NOMO-1 (cell line): Measurements from ENCODE around the gene PRKCH.

ENCODE experiments used
- DNase-seq, 2 experiments: peaks; one replicate each; lab custom pipeline; 2025; ENCODE audit not compliant: unreplicated experiment in 2 of 2; lab: John Stamatoyannopoulos, UW

Gene PRKCH

GRCh38 chr14:61540931-61541330, 219.6 kb downstream of the PRKCH start:
- DNase-seq, result no peak

- DNase-seq, result no peak
Measured at GRCh38 chr14:61542848-61543790, 221.7 kb downstream of the PRKCH start.

- no peak for DNase-seq
Measured at GRCh38 chr14:61543946-61544345, 222.6 kb downstream of the PRKCH start.

GRCh38 chr14:61544448-61545330, 223.3 kb downstream of the PRKCH start:
- no peak for DNase-seq

- DNase-seq, result no peak
Measured at GRCh38 chr14:61545726-61546455, 224.5 kb downstream of the PRKCH start.

GRCh38 chr14:61547186-61548069, 226.0 kb downstream of the PRKCH start:
- peak in 1 of 2 experiments; percentile 4 for DNase-seq

GRCh38 chr14:61549425-61549824, 228.0 kb downstream of the PRKCH start:
- no peak for DNase-seq

GRCh38 chr14:61551384-61551783, 230.0 kb downstream of the PRKCH start:
- no peak for DNase-seq

- no peak for DNase-seq
Measured at GRCh38 chr14:61552241-61552640, 230.9 kb downstream of the PRKCH start.

GRCh38 chr14:61553730-61554641, 232.6 kb downstream of the PRKCH start:
- DNase-seq, result no peak

- DNase-seq, result no peak
Measured at GRCh38 chr14:61555056-61555838, 233.9 kb downstream of the PRKCH start.

- DNase-seq, result no peak
Measured at GRCh38 chr14:61556455-61556854, 235.1 kb downstream of the PRKCH start.

- no peak for DNase-seq
Measured at GRCh38 chr14:61557262-61557661, 235.9 kb downstream of the PRKCH start.

- DNase-seq, result no peak
Measured at GRCh38 chr14:61557854-61558253, 236.5 kb downstream of the PRKCH start.

GRCh38 chr14:61558271-61558670, 236.9 kb downstream of the PRKCH start:
- DNase-seq, result no peak

GRCh38 chr14:61559641-61560201, 238.3 kb downstream of the PRKCH start:
- DNase-seq, result no peak

- no peak for DNase-seq
Measured at GRCh38 chr14:61560323-61560722, 238.9 kb downstream of the PRKCH start.

GRCh38 chr14:61561104-61561503, 239.7 kb downstream of the PRKCH start:
- DNase-seq, result no peak
